SU-DHL-6 (cell line): ENCODE measurements around the gene OR11A1.

ENCODE experiments used
- H2AFZ ChIP-seq: fragments of 200-600 bp; sonication (generic); 2 replicates; pipeline ENCODE4 v1.6.1; 2014; ENCODE audit warnings: low read depth, mild to moderate bottlenecking, moderate library complexity, mixed read lengths, antibody characterized with exemption, low read length; ENCODE audit not compliant: severe bottlenecking
- H3F3A ChIP-seq: fragments of 200-600 bp; shearing (Covaris generic); 2 replicates; pipeline ENCODE4 v1.6.0; 2016; ENCODE audit warnings: antibody characterized with exemption, mild to moderate bottlenecking; ENCODE audit not compliant: insufficient read depth
- H3K27ac ChIP-seq: fragments of 200-600 bp; sonication (generic); 2 replicates; pipeline ENCODE4 v1.5.1; 2016; ENCODE audit warnings: low read depth, mild to moderate bottlenecking, low read length, moderate library complexity, mixed read lengths
- H3K27me3 ChIP-seq: fragments of 200-600 bp; sonication (generic), shearing (Covaris generic); 2 replicates; pipeline ENCODE4 v1.6.0; 2014; ENCODE audit warnings: mild to moderate bottlenecking, low read length
- H3K36me3 ChIP-seq: fragments of 200-600 bp; sonication (generic); 2 replicates; pipeline ENCODE4 v1.6.1; 2014; ENCODE audit warnings: mild to moderate bottlenecking, low read length, mixed read lengths
- H3K4me2 ChIP-seq: fragments of 300-600, 200-600 bp; shearing (Covaris generic), sonication (generic); 2 replicates; pipeline ENCODE4 v1.6.0; 2014; ENCODE audit warnings: low read length, low read depth, mild to moderate bottlenecking; ENCODE audit not compliant: poor library complexity, severe bottlenecking
- H3K4me3 ChIP-seq: fragments of 200-600 bp; sonication (generic); 2 replicates; pipeline ENCODE4 v1.5.1; 2014; ENCODE audit warnings: antibody characterized with exemption, low read length, mild to moderate bottlenecking, mixed read lengths; ENCODE audit not compliant: insufficient read depth, poor library complexity, severe bottlenecking
- H3K79me2 ChIP-seq: fragments of 200-600 bp; sonication (generic); 2 replicates; pipeline ENCODE4 v1.6.1; 2014; ENCODE audit warnings: mild to moderate bottlenecking, low read length, moderate library complexity; ENCODE audit not compliant: insufficient read depth
- H3K9ac ChIP-seq: fragments of 200-600 bp; sonication (generic); 2 replicates; pipeline ENCODE4 v1.7.0; 2014; ENCODE audit warnings: mild to moderate bottlenecking, low read length
- H3K9me2 ChIP-seq: fragments of 200-600 bp; sonication (generic); replicated peaks from 2 replicates; pipeline ENCODE4 v1.6.1; 2014; ENCODE audit warnings: low read length; ENCODE audit not compliant: insufficient read depth
- H3K9me3 ChIP-seq: fragments of 200-600 bp; sonication (generic); 2 replicates; pipeline ENCODE4 v1.6.1; 2014; ENCODE audit warnings: low read length, mixed read lengths; ENCODE audit not compliant: insufficient read depth
- H4K20me1 ChIP-seq: fragments of 200-600 bp; sonication (generic); 2 replicates; pipeline ENCODE4 v1.6.1; 2014; ENCODE audit warnings: low read depth, mild to moderate bottlenecking, antibody characterized with exemption, low read length, moderate library complexity, mixed read lengths
- CTCF ChIP-seq: fragments of 200-600 bp; sonication (generic); IDR thresholded peaks from one replicate; pipeline ENCODE4 v1.5.1; 2017; ENCODE audit warnings: antibody characterized with exemption, mild to moderate bottlenecking, low read length, moderate library complexity; ENCODE audit not compliant: insufficient read depth, poor library complexity, severe bottlenecking
- EZH2phosphoT487 ChIP-seq: fragments of 200-600 bp; sonication (generic), shearing (Covaris generic); conservative IDR thresholded peaks from 2 replicates; pipeline ENCODE4 v1.6.1; 2018; ENCODE audit warnings: mild to moderate bottlenecking, antibody characterized with exemption, low read length, moderate library complexity, mixed read lengths

Gene OR11A1, protein sequence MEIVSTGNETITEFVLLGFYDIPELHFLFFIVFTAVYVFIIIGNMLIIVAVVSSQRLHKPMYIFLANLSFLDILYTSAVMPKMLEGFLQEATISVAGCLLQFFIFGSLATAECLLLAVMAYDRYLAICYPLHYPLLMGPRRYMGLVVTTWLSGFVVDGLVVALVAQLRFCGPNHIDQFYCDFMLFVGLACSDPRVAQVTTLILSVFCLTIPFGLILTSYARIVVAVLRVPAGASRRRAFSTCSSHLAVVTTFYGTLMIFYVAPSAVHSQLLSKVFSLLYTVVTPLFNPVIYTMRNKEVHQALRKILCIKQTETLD

DNA sequence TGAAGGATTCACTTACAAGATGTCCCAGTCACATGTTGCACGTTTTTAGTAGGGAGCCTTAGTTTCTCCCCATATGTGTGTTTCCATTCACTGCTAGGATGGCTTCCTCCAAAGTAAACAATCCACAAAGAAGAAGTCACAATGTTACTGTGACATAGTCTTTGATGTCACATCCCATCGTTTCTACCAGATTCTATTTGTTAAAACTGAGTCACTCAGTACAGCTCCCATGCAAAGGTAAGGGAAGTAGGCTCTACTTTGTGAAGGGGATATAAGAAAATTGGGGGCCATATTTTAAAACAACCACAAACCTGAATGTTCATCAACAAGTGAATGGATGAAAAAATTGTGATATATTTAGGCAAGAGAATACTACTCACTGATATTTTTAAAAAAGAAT lies at the start of gene OR11A1, which contains the start of gene OR2H1:
Gene OR11A1 (minus strand): TSS at position 101 of the 400 bp plus-strand sequence. CDS start 29,430 bp downstream, outside the sequence.
Gene OR2H1 (plus strand): TSS at position 185 of the 400 bp plus-strand sequence. CDS start 4,615 bp downstream, outside the sequence.
- Histone ChIP-seq H3K27ac (no peak within 1 kb of the TSS), H3K4me3 (no peak within 1 kb of the TSS), H4K20me1 (no peaks in the 10 kb centered on the region), H3K79me2 (no peaks in the 10 kb centered on the region), H3K9ac (no peak within 1 kb of the TSS), H3K9me2 (no peaks in the 10 kb centered on the region), H2AFZ (no peak within 1 kb of the TSS), H3K9me3 (0 out of 2 replicates have a peak, but pooled peaks cover 1% of the 10 kb centered on the region), H3F3A (no peaks in the 10 kb centered on the region), H3K4me2 (no peak within 1 kb of the TSS), H3K27me3 (no peaks in the 10 kb centered on the region), H3K36me3 (no peaks in the 10 kb centered on the region)
- TF ChIP-seq EZH2phosphoT487, result no peak
- TF ChIP-seq CTCF, result no peak

- H3K9me3 ChIP-seq, result no peaks in the 10 kb centered on the region
- H3K36me3 ChIP-seq, result no peaks in the 10 kb centered on the region
- no peaks in the 10 kb centered on the region for H3F3A ChIP-seq
- no peak overlapping the region for H3K9ac ChIP-seq
- H4K20me1 ChIP-seq, result no peaks in the 10 kb centered on the region
- no peak overlapping the region for H3K27ac ChIP-seq
- H3K4me2 ChIP-seq, result no peak overlapping the region
- no peak for TF ChIP-seq EZH2phosphoT487
- TF ChIP-seq CTCF, result no peak
- H3K9me2 ChIP-seq, result no peaks in the 10 kb centered on the region
- H3K4me3 ChIP-seq, result no peak overlapping the region
- H2AFZ ChIP-seq, result no peak overlapping the region
- no peaks in the 10 kb centered on the region for H3K27me3 ChIP-seq
- no peaks in the 10 kb centered on the region for H3K79me2 ChIP-seq
Measured at GRCh38 chr6:29506446-29507067, 49.7 kb upstream of the OR11A1 start.

DNA sequence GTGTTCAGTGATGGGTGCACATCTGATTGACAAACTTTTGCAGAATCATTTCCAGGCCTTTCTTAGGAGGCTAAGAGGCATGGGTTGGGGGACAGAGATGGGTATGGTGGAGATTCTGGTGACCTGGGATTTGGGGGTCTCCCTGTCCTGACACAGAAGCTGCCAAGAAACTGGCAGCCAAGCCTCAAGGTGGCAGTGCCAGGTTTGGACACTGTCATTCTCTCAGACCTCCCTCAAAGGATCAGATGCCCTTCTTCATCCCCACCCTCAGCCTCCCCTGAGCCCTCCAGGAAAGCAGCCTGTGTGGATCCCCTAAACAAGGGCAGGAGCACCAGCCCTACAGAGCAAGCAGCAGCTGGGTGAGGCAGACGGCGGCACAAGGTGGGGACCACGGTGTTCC lies 48.9 kb upstream of the OR11A1 start:
- Histone ChIP-seq H3K9me2 (no peaks in the 10 kb centered on the region), H3K36me3 (no peaks in the 10 kb centered on the region), H3K4me2 (no peak overlapping the region), H3K27me3 (no peaks in the 10 kb centered on the region), H4K20me1 (no peaks in the 10 kb centered on the region), H2AFZ (no peak overlapping the region), H3K79me2 (no peaks in the 10 kb centered on the region), H3K4me3 (no peak overlapping the region), H3F3A (no peaks in the 10 kb centered on the region), H3K9ac (no peak overlapping the region), H3K27ac (no peak overlapping the region), H3K9me3 (no peaks in the 10 kb centered on the region)
- TF ChIP-seq EZH2phosphoT487, result no peak
- no peak for TF ChIP-seq CTCF
